BLaER1 (cell line): ENCODE results near the gene CD58.

Source experiments
- H3K27ac ChIP-seq: shearing (Covaris generic); formaldehyde crosslinking; 2 replicates; pipeline ENCODE4 v1.8.1; 2022
- H3K27me3 ChIP-seq: shearing (Covaris generic); formaldehyde crosslinking; 2 replicates; pipeline ENCODE4 v1.8.1; 2022
- H3K36me3 ChIP-seq: shearing (Covaris generic); formaldehyde crosslinking; 2 replicates; pipeline ENCODE4 v1.8.1; 2022
- H3K4me1 ChIP-seq: shearing (Covaris generic); formaldehyde crosslinking; 2 replicates; pipeline ENCODE4 v1.8.1; 2022
- H3K4me2 ChIP-seq: shearing (Covaris generic); formaldehyde crosslinking; 2 replicates; pipeline ENCODE4 v1.8.1; 2022
- H3K4me3 ChIP-seq: shearing (Covaris generic); formaldehyde crosslinking; 2 replicates; pipeline ENCODE4 v1.8.1; 2022
- H3K9ac ChIP-seq: shearing (Covaris generic); formaldehyde crosslinking; 2 replicates; pipeline ENCODE4 v1.8.1; 2022
- H3K9me3 ChIP-seq: shearing (Covaris generic); formaldehyde crosslinking; 2 replicates; pipeline ENCODE4 v1.8.1; 2022
- H4K20me1 ChIP-seq: shearing (Covaris generic); formaldehyde crosslinking; 2 replicates; pipeline ENCODE4 v1.8.1; 2022
- Cebpa-rat ChIP-seq: shearing (Covaris generic); IDR thresholded peaks from 2 replicates; pipeline ENCODE4 v1.8.1; 2022

Gene CD58

GRCh38 chr1:116494745-116495144 is 76.1 kb downstream of the CD58 start:
- H3K36me3 ChIP-seq, result peaks cover 6% of the 10 kb centered on the region; the same call in 1 of the 2 replicates
- no peak overlapping the region for H3K4me3 ChIP-seq
- no peak overlapping the region for H3K4me2 ChIP-seq
- H4K20me1 ChIP-seq, result no peaks in the 10 kb centered on the region
- no peak overlapping the region for H3K9ac ChIP-seq
- no peaks in the 10 kb centered on the region for H3K9me3 ChIP-seq
- no peak for TF ChIP-seq Cebpa-rat
- no peak overlapping the region for H3K27ac ChIP-seq
- peaks cover 32% of the 10 kb centered on the region for H3K4me1 ChIP-seq
- H3K27me3 ChIP-seq, result no peaks in the 10 kb centered on the region

GRCh38 chr1:116494353-116494692 is 76.5 kb downstream of the CD58 start:
- H3K4me2 ChIP-seq, result no peak overlapping the region
- peaks cover 37% of the 10 kb centered on the region for H3K4me1 ChIP-seq
- H3K36me3 ChIP-seq, result peaks cover 6% of the 10 kb centered on the region; the same call in 1 of the 2 replicates

DNA sequence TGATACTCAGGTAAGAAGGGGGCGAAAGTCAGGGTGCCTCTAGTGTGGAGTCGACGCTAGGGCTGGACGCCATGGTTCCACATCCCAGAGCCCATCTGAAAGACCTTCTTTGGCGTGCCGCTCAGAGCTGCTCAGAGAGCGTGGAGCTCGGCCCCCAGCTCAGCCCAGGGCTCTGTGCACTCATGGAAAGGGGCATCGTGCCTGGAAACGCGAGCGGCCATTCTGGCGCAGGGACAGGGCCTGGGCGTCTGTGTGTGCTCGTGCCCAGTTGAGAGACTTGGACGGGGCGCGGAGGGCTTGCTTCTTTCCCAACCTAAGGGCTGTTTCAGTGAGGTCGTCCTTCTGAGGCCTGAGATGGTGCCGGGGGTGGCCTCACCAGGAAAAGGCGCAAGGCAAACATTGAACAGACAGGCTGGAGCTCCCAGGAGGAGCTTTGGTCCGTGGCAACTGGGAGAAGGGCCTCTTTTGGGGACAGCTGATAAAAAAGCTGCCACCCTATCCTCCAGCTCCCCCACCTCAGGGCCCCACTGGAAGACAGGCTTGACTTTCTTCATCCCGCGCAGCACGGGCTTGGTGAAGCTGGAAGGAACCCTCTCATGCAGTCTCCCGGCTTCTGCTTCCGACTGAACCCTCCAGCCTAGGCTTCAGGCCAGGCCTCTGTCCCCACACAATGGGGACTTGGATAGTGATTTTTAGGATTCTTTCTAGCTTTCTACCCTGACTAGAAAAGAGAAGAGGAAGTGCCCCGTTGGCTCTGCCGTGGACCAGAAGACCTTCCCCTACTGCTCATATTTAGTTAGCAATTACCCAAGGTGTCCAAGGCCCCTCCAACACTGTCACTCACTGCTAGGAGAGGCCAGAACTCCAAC is 77.1 kb downstream of the CD58 start:
- H3K27me3 ChIP-seq, result no peaks in the 10 kb centered on the region
- no peak overlapping the region for H3K4me2 ChIP-seq
- no peaks in the 10 kb centered on the region for H3K9me3 ChIP-seq
- H3K27ac ChIP-seq, result no peak overlapping the region
- H4K20me1 ChIP-seq, result no peaks in the 10 kb centered on the region
- no peak for TF ChIP-seq Cebpa-rat
- no peak overlapping the region for H3K9ac ChIP-seq
- peaks cover 40% of the 10 kb centered on the region for H3K4me1 ChIP-seq
- no peak overlapping the region for H3K4me3 ChIP-seq
- H3K36me3 ChIP-seq, result peaks cover 6% of the 10 kb centered on the region; the same call in 1 of the 2 replicates

More at GRCh38 chr1:116494353-116494692, 76.5 kb downstream of the CD58 start:
- Histone ChIP-seq H3K9ac (no peak overlapping the region), H3K4me3 (no peak overlapping the region), H3K27ac (no peak overlapping the region), H3K27me3 (no peaks in the 10 kb centered on the region), H3K9me3 (no peaks in the 10 kb centered on the region), H4K20me1 (no peaks in the 10 kb centered on the region)
- TF ChIP-seq Cebpa-rat, result no peak

DNA sequence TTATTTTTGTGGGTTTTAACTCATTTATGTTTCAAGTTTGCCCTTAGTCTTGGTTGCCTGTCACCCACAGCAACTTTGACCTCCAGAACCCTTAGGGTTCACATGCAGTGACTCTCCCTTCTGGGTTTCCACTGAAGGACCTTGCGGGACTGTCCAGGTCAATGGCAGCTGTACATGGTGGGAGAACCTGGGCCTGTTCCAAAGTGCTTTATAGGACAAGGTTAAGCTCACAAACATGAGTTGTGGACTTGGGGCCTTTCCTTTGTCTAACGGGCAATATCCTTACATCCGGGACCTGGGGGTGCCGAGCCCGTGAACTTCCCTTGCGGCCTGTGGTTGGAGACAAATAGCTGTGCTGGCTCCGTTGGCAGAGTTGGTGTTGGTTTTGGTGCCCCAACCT is 77.8 kb downstream of the CD58 start:
- Histone ChIP-seq H3K4me1 (peaks cover 40% of the 10 kb centered on the region), H3K9me3 (no peaks in the 10 kb centered on the region), H3K27me3 (no peaks in the 10 kb centered on the region), H3K4me3 (no peak overlapping the region), H4K20me1 (no peaks in the 10 kb centered on the region), H3K4me2 (no peak overlapping the region), H3K36me3 (peaks cover 6% of the 10 kb centered on the region; the same call in 1 of the 2 replicates), H3K27ac (no peak overlapping the region), H3K9ac (no peak overlapping the region)
- TF ChIP-seq Cebpa-rat, result no peak

- H3K27me3 ChIP-seq, result no peaks in the 10 kb centered on the region
- no peak overlapping the region for H3K27ac ChIP-seq
- H3K4me2 ChIP-seq, result no peak overlapping the region
- no peaks in the 10 kb centered on the region for H4K20me1 ChIP-seq
- peaks cover 39% of the 10 kb centered on the region for H3K4me1 ChIP-seq
- H3K9ac ChIP-seq, result no peak overlapping the region
- no peaks in the 10 kb centered on the region for H3K9me3 ChIP-seq
- TF ChIP-seq Cebpa-rat, result no peak
- H3K4me3 ChIP-seq, result no peak overlapping the region
- H3K36me3 ChIP-seq, result peaks cover 6% of the 10 kb centered on the region; the same call in 1 of the 2 replicates
Measured at GRCh38 chr1:116492358-116492811, 78.4 kb downstream of the CD58 start.

- Histone ChIP-seq H3K9me3 (no peaks in the 10 kb centered on the region), H3K27me3 (no peaks in the 10 kb centered on the region), H3K4me3 (no peak overlapping the region), H3K27ac (no peak overlapping the region), H3K4me1 (peaks cover 34% of the 10 kb centered on the region), H3K4me2 (no peak overlapping the region), H3K9ac (no peak overlapping the region), H4K20me1 (no peaks in the 10 kb centered on the region), H3K36me3 (peaks cover 6% of the 10 kb centered on the region; the same call in 1 of the 2 replicates)
- no peak for TF ChIP-seq Cebpa-rat
Measured at GRCh38 chr1:116491700-116492357, 79.0 kb downstream of the CD58 start.

DNA sequence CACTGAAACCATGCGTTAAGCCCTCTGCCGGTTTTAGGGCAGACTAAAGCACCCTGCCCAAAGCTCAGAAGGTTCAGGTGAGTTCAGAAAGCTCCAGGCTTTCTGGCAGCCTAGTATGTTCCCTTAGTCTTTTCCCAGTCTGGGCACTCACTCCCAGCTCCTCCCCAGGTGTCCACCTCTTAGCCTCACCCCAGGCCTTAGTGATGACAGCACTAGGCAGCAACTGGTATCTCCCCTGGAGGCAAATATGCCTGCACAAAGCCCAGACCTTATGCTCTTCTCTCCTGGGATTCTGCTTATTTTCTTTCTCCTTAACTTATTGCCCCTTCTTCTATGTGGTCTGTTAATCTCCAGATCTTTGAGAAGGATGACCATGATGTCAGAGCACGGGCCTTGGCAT is 80.2 kb downstream of the CD58 start:
- no peak overlapping the region for H3K9ac ChIP-seq
- H3K9me3 ChIP-seq, result no peaks in the 10 kb centered on the region
- peaks cover 6% of the 10 kb centered on the region; the same call in 1 of the 2 replicates for H3K36me3 ChIP-seq
- peaks cover 26% of the 10 kb centered on the region for H3K4me1 ChIP-seq
- no peaks in the 10 kb centered on the region for H3K27me3 ChIP-seq
- H3K4me3 ChIP-seq, result no peak overlapping the region
- no peak for TF ChIP-seq Cebpa-rat
- H3K27ac ChIP-seq, result no peak overlapping the region
- peak overlapping the region; percentile 79 for H3K4me2 ChIP-seq
- no peaks in the 10 kb centered on the region for H4K20me1 ChIP-seq

GRCh38 chr1:116489231-116489697 is 81.6 kb downstream of the CD58 start:
- Histone ChIP-seq H3K4me3 (no peak overlapping the region), H3K9ac (no peak overlapping the region; the same call in 1 of the 2 replicates), H3K27ac (no peak overlapping the region)

DNA sequence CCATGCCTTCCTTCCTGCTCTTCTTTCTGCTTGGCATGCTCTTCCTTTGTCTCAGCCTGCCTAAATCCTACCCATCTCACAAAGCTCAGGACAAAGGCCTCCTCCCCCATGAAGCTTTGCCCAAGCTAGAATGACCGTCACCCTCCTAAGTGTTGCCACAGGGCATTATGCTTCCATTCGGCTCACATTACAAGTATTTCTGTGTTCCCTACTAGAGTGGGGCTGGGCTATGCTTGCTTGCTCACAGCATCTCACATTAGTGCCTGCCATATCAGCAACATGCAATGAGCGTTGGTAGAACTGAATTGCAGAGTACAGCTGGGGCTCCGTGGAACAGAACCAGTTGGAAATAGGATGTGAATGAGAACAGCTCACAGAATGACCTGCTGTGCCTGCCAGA is 82.8 kb downstream of the CD58 start:
- Histone ChIP-seq H3K36me3 (no peaks in the 10 kb centered on the region; the same call in 1 of the 2 replicates), H3K9ac (no peak overlapping the region), H3K27me3 (no peaks in the 10 kb centered on the region), H3K4me1 (peaks cover 31% of the 10 kb centered on the region), H3K4me3 (no peak overlapping the region), H4K20me1 (no peaks in the 10 kb centered on the region), H3K4me2 (no peak overlapping the region), H3K9me3 (no peaks in the 10 kb centered on the region), H3K27ac (no peak overlapping the region)
- TF ChIP-seq Cebpa-rat, result no peak

More at GRCh38 chr1:116489231-116489697, 81.6 kb downstream of the CD58 start:
- H3K36me3 ChIP-seq, result peaks cover 6% of the 10 kb centered on the region; the same call in 1 of the 2 replicates
- no peak for TF ChIP-seq Cebpa-rat
- H4K20me1 ChIP-seq, result no peaks in the 10 kb centered on the region
- H3K4me2 ChIP-seq, result peak overlapping the region; percentile 79
- H3K27me3 ChIP-seq, result no peaks in the 10 kb centered on the region
- peaks cover 31% of the 10 kb centered on the region for H3K4me1 ChIP-seq
- H3K9me3 ChIP-seq, result no peaks in the 10 kb centered on the region

GRCh38 chr1:116487583-116487982 is 83.2 kb downstream of the CD58 start:
- Histone ChIP-seq H3K4me1 (peaks cover 31% of the 10 kb centered on the region), H3K4me2 (no peak overlapping the region), H3K36me3 (no peaks in the 10 kb centered on the region), H3K4me3 (no peak overlapping the region), H3K9ac (no peak overlapping the region), H3K9me3 (no peaks in the 10 kb centered on the region), H3K27ac (no peak overlapping the region), H4K20me1 (no peaks in the 10 kb centered on the region), H3K27me3 (no peaks in the 10 kb centered on the region)
- TF ChIP-seq Cebpa-rat, result no peak
